ENCODE data around the gene MSANTD3. TPM values are rescaled to one million over a fixed set of nuclear protein-coding genes. Genes with fewer than 3 reads are reported as not detected.

The MSANTD3 gene
- total and polyA plus RNA-seq, 2 experiments from 2014 or later = 19.7 to 34.5 TPM

DNA sequence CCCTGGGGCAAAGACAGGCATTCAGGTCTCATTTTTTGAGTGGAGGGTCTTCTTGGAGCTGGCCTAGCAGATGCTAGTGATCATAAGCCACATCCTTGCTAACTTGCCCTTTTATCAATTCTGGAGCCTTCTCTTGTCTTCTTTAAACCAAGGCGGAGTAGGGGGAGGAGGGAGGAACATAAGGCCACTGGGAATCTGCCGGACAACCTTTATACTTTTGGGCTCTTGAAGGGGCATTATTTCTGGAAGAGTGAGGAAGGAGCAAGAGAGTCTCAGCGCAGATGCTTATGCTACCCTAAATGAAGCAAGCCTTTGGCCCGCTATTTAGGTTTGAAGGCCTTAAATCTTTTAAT lies 48.0 kb downstream of the MSANTD3 start (continued):
- no peak for TF ChIP-seq ZNF462 (CRISPR knock-in tag; IDR thresholded peaks at IDR 0.05)

GRCh38 chr9:100477241-100477640 lies 50.3 kb downstream of the MSANTD3 start:
- H3K36me3 Mint-ChIP-seq (ENCODE audit: low read depth) = peaks cover 3% of the 10 kb centered on the region; the same call in 1 of the 3 replicates
- Histone ChIP-seq H3K27ac (ENCODE audit: low read depth) (no peak overlapping the region), H2AFZ (no peak overlapping the region), H4K20me1 (replicated peaks; ENCODE audit: insufficient read depth) (peaks cover 46% of the 10 kb centered on the region; the same call in 1 of the 2 replicates), H3K4me3 (no peak overlapping the region), H3K79me2 (replicated peaks; ENCODE audit: insufficient read depth) (peaks cover 83% of the 10 kb centered on the region), H3K27me3 (ENCODE audit: insufficient read depth) (no peaks in the 10 kb centered on the region), H3K36me3 (ENCODE audit: insufficient read depth) (no peaks in the 10 kb centered on the region), H3K4me1 (ENCODE audit: insufficient read depth) (peaks cover 15% of the 10 kb centered on the region), H3K4me2 (no peak overlapping the region), H3K9me2 (ENCODE audit: insufficient read depth) (no peaks in the 10 kb centered on the region), H3F3A (replicated peaks; ENCODE audit: low read depth) (0 out of 2 replicates have a peak, but pooled peaks cover 2% of the 10 kb centered on the region)
- peaks cover 30% of the 10 kb centered on the region for H3K4me1 Mint-ChIP-seq
- no peak for ATAC-seq
- H3K4me3 Mint-ChIP-seq = no peak overlapping the region
- H3K27me3 Mint-ChIP-seq (ENCODE audit: insufficient read depth, low read depth, poor library complexity) = peaks cover 7% of the 10 kb centered on the region
- H3K27ac Mint-ChIP-seq = no peak overlapping the region
- DNase-seq (ENCODE audit: low spot score) = no peak
- H3K9me3 Mint-ChIP-seq = no peaks in the 10 kb centered on the region; the same call in 2 of the 3 replicates
- no peak for TF ChIP-seq EZH2phosphoT487 (IDR thresholded peaks at IDR 0.05; ENCODE audit: unreplicated experiment)
- no peak for TF ChIP-seq EZH2 (IDR thresholded peaks at IDR 0.05; ENCODE audit: low read depth, unreplicated experiment)
- TF ChIP-seq, protein P1, sequence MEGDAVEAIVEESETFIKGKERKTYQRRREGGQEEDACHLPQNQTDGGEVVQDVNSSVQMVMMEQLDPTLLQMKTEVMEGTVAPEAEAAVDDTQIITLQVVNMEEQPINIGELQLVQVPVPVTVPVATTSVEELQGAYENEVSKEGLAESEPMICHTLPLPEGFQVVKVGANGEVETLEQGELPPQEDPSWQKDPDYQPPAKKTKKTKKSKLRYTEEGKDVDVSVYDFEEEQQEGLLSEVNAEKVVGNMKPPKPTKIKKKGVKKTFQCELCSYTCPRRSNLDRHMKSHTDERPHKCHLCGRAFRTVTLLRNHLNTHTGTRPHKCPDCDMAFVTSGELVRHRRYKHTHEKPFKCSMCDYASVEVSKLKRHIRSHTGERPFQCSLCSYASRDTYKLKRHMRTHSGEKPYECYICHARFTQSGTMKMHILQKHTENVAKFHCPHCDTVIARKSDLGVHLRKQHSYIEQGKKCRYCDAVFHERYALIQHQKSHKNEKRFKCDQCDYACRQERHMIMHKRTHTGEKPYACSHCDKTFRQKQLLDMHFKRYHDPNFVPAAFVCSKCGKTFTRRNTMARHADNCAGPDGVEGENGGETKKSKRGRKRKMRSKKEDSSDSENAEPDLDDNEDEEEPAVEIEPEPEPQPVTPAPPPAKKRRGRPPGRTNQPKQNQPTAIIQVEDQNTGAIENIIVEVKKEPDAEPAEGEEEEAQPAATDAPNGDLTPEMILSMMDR (conservative IDR thresholded peaks at IDR 0.05; ENCODE audit: low read depth in 2 of 2) = no peak
- TF ChIP-seq NANOG (IDR thresholded peaks at IDR 0.05; ENCODE audit: borderline replicate concordance) = no peak
- TF ChIP-seq ZNF331 (CRISPR knock-in tag; IDR thresholded peaks at IDR 0.05; ENCODE audit: low read depth) = no peak
- no peak for TF ChIP-seq STAT1 (IDR thresholded peaks at IDR 0.05; ENCODE audit: unreplicated experiment)
- TF ChIP-seq REST (IDR thresholded peaks at IDR 0.05; ENCODE audit: unreplicated experiment) = no peak
- no peak for TF ChIP-seq ZNF114 (CRISPR knock-in tag; IDR thresholded peaks at IDR 0.05)
- TF ChIP-seq POLR2AphosphoS5 (IDR thresholded peaks at IDR 0.05; ENCODE audit: low read depth) = no peak
- no peak for TF ChIP-seq JUNB (IDR thresholded peaks at IDR 0.05; ENCODE audit: unreplicated experiment)

All from GM23338 (cell line).